Activated CD4-positive, CD25-positive, alpha-beta regulatory T cell treated with anti-CD3 and anti-CD28 coated beads, Interleukin-2, amount 50 U/mL, for 72 hours (primary cell): ENCODE results near the gene UPK2.
A peak's percentile ranks its signal among the peaks of the same experiment; 100 is the strongest.

Source experiments
- DNase-seq: peaks from one replicate; pipeline ENCODE4 v3.0.0; 2021

UPK2 gene

DNA sequence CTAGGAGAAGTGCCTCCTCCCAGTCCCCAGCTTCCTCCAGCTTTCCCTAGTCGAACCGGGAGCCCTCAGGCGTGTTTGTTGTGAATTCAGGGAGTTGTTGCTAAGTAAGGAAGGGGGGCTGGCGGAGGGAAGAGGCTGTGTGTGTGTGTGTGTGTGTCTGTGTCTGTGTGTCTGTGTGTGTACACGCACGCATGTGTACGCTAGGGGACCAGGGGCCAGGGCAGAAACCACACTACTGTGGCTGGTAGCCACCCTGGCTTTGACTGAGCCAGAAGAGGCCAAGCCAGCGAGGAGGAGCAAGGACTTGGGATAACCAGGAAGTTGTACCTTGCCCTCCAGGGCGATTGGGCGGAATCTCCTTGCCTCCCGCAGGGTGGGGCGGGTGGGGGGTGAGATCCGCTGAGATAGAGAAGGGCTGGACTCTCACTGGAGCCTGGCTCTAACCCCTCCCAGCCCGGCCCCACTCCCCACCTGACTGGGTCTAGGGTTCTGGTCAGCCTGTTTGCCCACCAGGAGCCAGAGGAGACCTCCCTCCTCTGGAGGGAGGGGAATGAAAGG lies 37.9 kb upstream of the UPK2 start:
- no peak for DNase-seq

DNA sequence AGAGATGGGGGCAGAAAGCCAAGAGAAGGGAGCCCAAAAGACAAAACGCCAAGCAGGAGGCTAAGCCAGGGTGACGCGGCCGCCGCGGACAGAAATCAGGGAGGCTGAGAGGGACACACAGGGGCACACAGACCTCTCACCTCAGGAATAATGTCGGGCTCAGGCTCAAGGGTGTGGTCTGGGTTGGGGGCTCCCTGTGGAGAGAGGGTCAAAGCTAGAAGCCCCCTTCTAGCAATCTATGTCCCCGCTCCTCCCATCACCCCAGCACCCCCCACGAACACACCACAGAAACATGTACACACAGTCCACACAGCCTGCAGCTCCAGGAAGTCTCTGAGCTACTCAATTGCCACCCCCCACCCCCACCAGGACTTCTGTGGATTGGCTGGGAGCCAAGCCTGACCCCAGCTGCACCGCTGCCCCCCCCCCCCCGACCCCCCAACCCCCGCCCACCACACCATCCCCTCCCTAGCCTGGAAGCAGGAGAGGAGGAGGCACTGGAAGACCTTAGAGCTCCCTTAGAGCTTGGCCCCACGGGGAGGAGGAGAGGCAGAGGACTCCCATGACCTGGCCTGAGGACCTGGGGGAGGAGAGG lies 37.3 kb upstream of the UPK2 start:
- no peak for DNase-seq

- no peak for DNase-seq
Measured at GRCh38 chr11:118921121-118921928, 34.8 kb upstream of the UPK2 start.

GRCh38 chr11:118921929-118922744 lies 34.0 kb upstream of the UPK2 start:
- no peak for DNase-seq

- no peak for DNase-seq
Measured at GRCh38 chr11:118922745-118923627, 33.1 kb upstream of the UPK2 start.

DNA sequence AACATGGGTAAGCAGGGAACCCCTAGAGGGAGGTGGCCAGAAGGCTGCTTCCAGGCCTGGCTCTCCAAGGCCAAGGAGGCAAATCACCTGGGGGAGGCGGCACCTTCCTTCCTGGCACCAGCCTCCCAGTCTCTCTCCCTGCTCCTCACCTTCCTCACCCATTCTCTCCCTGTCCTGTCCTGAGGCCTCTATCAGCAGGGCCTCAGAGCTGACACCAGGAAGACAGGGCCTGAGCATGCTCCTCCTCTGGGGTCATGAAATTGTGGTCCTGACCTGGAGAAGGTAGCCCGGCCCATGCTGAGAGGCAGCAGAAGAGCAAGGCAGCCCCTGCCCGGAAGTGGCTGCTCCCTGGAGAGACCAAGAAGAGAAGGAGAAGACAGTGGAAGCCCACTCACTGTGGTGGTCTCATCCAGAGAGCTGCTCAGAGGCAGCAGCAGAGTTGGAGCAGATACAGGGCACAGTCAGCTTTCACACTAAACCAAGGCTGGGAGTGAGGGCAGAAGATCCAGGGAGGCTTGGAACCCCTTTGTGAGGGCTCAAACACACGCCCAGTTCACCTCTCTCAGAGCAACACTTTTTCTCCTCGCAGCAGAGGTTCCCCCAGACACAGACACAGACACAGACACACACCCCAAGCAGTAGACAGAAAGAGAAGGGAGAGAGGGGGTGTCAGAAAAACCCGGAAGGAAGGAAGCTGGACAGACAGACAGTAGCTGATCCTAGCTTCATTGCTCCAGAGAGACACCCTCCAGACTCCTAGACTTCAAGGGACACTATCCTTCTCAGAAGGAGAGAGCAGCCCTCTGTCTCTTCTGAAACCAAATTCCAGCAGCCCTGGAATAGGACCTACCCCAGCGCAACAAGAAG lies 32.1 kb upstream of the UPK2 start:
- no peak for DNase-seq

- no peak for DNase-seq
Measured at GRCh38 chr11:118924591-118925585, 31.2 kb upstream of the UPK2 start.

- no peak for DNase-seq
Measured at GRCh38 chr11:118927554-118928100, 28.5 kb upstream of the UPK2 start.

DNA sequence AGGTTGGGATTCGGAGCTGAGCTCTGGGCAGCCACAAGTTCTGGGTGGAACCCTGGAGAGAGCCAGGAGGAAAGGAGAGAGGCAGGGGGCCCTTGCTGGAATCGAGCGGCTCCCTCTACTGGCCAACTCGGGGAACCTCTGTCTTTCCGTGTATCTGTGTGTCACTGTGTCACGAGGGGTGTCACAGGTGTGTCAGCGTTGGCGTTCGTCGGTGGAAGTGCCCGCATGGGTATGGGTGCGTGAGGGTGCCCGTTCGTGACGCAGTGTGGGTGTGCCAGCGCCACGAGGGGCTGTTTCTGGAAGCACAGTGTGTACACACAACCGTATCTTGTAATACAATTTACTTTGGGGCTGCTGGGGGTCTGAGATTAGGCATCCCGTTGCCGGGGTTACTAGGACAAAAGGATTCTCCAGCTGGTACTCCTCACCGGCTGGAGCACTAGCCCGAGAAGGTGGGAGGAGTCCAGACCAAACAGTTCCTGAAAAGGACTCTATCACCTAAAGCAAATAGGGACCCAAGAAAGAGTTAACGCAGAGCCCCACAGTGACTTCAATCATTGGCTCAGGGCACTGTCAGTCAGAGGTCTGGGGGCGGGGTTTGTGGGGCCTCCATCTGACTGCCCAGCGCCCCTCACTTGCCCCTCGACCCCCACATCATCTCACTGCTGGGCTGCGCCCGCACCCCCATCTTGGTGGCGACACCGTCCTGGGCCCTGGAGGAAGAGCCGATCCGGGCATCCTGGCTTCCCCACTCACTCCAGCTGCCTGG lies 27.8 kb upstream of the UPK2 start:
- DNase-seq = peak; percentile 93

DNA sequence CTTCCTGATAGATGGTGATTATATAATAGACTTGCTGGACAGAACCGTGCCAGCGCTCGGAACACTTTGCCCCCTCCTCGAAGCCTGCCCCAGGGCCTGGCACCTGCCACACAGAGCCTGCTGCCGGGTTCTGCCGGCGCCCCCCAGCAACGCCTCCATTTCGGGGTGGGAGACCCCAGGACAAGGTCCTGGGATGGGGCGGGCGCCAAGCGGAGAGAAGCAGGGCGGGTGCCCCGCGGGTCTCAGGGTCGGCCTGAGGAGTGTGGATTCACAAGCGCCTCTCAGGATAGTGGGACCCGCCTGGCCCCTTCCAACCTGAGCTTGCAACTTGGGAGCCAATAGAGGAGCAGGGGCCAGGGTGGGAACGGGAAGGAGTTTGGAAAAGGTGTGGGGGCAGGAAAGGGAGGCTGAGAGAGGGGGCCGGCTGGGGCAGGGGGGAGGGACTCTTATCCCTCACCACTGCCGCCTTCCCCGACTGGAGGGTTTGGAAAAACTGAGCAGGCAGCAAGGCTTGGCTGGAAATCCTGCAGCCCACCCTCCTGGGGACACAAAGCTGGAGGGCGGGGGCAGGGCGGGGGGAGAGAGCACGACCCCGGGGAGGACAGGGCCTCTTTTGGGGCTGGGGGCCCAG lies 27.1 kb upstream of the UPK2 start:
- no peak for DNase-seq

DNA sequence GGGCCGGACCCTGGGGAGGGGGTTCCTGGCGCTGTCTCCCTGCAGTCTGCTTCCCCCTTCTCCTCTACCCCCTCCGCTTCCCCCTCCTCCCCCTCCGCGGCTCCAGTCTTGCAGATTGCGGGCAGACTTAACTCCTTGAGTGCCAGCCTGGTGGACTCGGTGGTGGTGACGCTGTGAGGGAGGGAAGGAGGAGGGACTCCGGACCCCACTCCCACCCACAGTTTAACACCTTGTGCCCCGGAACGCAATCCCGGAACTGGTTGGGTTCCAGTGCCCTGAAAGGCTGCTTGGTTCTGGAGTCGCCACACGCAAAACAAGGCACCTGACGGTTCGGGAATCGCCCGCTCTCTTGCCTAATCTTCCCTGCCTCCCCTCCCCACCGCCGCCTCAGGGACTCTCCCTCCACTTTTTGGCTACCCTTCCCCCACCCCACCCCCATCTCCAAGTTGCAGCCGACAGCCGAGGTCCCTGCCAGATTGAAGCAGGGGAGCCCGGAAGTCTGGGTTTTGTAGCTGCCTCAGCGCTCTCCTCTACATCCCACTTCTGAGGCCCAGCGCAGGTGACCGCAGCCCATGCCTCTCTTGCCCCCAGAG lies 26.5 kb upstream of the UPK2 start:
- peak; percentile 67 for DNase-seq

- peak; percentile 91 for DNase-seq
Measured at GRCh38 chr11:118930094-118930712, 25.9 kb upstream of the UPK2 start.

DNA sequence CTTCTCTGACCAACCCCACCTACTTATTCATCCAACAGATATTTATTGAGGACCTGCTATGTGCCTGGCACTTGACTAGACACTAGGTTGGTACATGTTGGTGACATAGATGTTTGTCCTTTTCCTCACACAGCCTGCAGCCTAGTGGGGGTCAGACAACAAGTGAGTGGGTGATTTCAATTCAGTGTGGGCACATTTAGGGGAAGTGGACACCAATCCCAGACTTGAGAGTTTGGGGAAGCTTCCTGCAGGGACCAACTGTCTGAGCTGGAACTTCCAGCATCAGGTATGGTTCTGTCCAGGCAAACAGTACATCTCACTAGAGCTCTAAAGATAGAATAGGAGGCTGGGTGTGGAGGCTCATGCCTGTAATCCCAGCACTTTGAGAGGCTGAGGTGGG lies 24.5 kb upstream of the UPK2 start:
- DNase-seq = no peak

DNA sequence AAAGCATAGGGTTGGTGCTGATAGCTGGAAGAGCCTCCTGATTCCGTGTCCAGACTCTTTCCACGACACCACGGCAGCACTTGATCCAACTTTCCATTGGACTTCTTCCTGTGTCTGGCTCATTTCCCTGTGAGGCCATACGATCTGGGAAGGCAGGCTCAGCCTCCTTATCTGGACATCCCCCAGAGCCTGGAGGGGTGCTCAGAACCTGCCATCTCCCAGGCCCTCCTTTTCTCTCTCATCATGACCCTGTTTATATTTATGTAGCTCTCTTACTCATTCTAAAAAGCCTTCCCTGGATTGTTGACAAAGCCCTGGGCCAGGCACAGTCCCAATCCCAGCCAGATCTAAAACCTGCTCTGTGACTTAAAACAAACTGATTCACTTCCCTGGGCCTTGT lies 22.6 kb upstream of the UPK2 start:
- no peak for DNase-seq

DNA sequence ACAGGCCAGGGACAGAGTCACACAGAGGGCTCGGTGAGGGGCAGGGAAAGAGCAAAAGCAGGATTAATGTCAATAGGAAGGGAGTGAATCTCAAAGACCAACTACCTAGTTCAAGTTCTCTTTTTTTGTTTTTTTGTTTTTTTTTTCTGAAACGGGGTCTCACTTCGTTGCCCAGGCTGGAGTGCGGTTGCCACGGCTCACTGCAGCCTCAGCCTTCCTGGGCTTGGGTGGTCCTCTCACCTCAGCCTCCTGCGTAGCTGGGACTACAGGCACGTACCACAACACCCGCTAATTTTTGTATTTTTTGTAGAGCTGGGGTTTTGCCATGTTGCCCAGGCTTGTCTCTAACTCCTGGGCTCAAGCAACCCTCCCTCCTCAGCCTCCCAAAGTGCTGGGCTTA lies 20.7 kb upstream of the UPK2 start:
- no peak for DNase-seq

- DNase-seq = no peak
Measured at GRCh38 chr11:118938491-118939403, 17.4 kb upstream of the UPK2 start.
